Measurements from ENCODE around the gene YY1AP1.

YY1AP1 gene

GRCh38 chr1:155688324-155689080, at the start of gene YY1AP1:
TSS of gene YY1AP1 (minus strand) at chr1:155688774. CDS start at chr1:155680436, 8,338 bp downstream.
- Histone ChIP-seq H3K27me3 (ENCODE audit: control insufficient read depth, low read length) (no peaks in the 10 kb centered on the region), H4K20me1 (ENCODE audit: control insufficient read depth, insufficient read depth, low read depth, low read length) (peaks cover 5% of the 10 kb centered on the region; the same call in 1 of the 2 replicates), H3K27ac (ENCODE audit: low read depth, low read length) (peak within 1 kb of the TSS; percentile 84), H3K4me3 (ENCODE audit: low read length) (peak within 1 kb of the TSS; percentile 100), H3F3A (ENCODE audit: control insufficient read depth, insufficient read depth) (no peaks in the 10 kb centered on the region), H3K4me1 (ENCODE audit: control insufficient read depth, low read length) (peaks cover 27% of the 10 kb centered on the region), H3K4me2 (ENCODE audit: low read length) (peak within 1 kb of the TSS; percentile 84), H3K9me2 (replicated peaks; ENCODE audit: control insufficient read depth, low read length) (no peaks in the 10 kb centered on the region), H3K36me3 (ENCODE audit: control insufficient read depth, low read length) (peaks cover 74% of the 10 kb centered on the region), H3K9me3 (ENCODE audit: control insufficient read depth, insufficient read depth, low read length) (peaks cover 11% of the 10 kb centered on the region; the same call in 1 of the 2 replicates), H3K79me2 (ENCODE audit: control insufficient read depth, low read length) (peaks cover 98% of the 10 kb centered on the region)
- TF ChIP-seq EZH2phosphoT487 (IDR thresholded peaks at IDR 0.05; ENCODE audit: borderline replicate concordance, low read length) (no peak), CTCF (IDR thresholded peaks at IDR 0.05; ENCODE audit: low read depth, low read length, poor library complexity, severe bottlenecking) (no peak)

GRCh38 chr1:155729031-155729898, 40.7 kb upstream of the YY1AP1 start:
- peaks cover 66% of the 10 kb centered on the region for H3K36me3 ChIP-seq (ENCODE audit: control insufficient read depth, low read length)
- no peaks in the 10 kb centered on the region for H4K20me1 ChIP-seq (ENCODE audit: control insufficient read depth, insufficient read depth, low read depth, low read length)
- no peak overlapping the region for H3K27ac ChIP-seq (ENCODE audit: low read depth, low read length)

GRCh38 chr1:155725142-155725541, 36.6 kb upstream of the YY1AP1 start:
- H3K9me3 ChIP-seq (ENCODE audit: control insufficient read depth, insufficient read depth, low read length): no peaks in the 10 kb centered on the region
- no peak overlapping the region for H3K4me3 ChIP-seq (ENCODE audit: low read length)
- H3K27ac ChIP-seq (ENCODE audit: low read depth, low read length): no peak overlapping the region
- peaks cover 46% of the 10 kb centered on the region for H3K36me3 ChIP-seq (ENCODE audit: control insufficient read depth, low read length)
- no peak overlapping the region for H3K4me2 ChIP-seq (ENCODE audit: low read length)
- no peaks in the 10 kb centered on the region for H3K27me3 ChIP-seq (ENCODE audit: control insufficient read depth, low read length)
- no peaks in the 10 kb centered on the region for H3K9me2 ChIP-seq (replicated peaks; ENCODE audit: control insufficient read depth, low read length)
- H3F3A ChIP-seq (ENCODE audit: control insufficient read depth, insufficient read depth): no peaks in the 10 kb centered on the region
- no peaks in the 10 kb centered on the region for H4K20me1 ChIP-seq (ENCODE audit: control insufficient read depth, insufficient read depth, low read depth, low read length)
- TF ChIP-seq CTCF (IDR thresholded peaks at IDR 0.05; ENCODE audit: low read depth, low read length, poor library complexity, severe bottlenecking) (no peak), EZH2phosphoT487 (IDR thresholded peaks at IDR 0.05; ENCODE audit: borderline replicate concordance, low read length) (no peak)
- no peaks in the 10 kb centered on the region for H3K4me1 ChIP-seq (ENCODE audit: control insufficient read depth, low read length)
- no peaks in the 10 kb centered on the region for H3K79me2 ChIP-seq (ENCODE audit: control insufficient read depth, low read length)

More at GRCh38 chr1:155729031-155729898, 40.7 kb upstream of the YY1AP1 start:
- Histone ChIP-seq H3F3A (ENCODE audit: control insufficient read depth, insufficient read depth) (0 out of 2 replicates have a peak, but pooled peaks cover 3% of the 10 kb centered on the region), H3K9me2 (replicated peaks; ENCODE audit: control insufficient read depth, low read length) (no peaks in the 10 kb centered on the region), H3K4me2 (ENCODE audit: low read length) (no peak overlapping the region), H3K27me3 (ENCODE audit: control insufficient read depth, low read length) (no peaks in the 10 kb centered on the region), H3K9me3 (ENCODE audit: control insufficient read depth, insufficient read depth, low read length) (no peaks in the 10 kb centered on the region), H3K79me2 (ENCODE audit: control insufficient read depth, low read length) (no peaks in the 10 kb centered on the region), H3K4me3 (ENCODE audit: low read length) (no peak overlapping the region), H3K4me1 (ENCODE audit: control insufficient read depth, low read length) (no peaks in the 10 kb centered on the region)
- TF ChIP-seq EZH2phosphoT487 (IDR thresholded peaks at IDR 0.05; ENCODE audit: borderline replicate concordance, low read length) (no peak), CTCF (IDR thresholded peaks at IDR 0.05; ENCODE audit: low read depth, low read length, poor library complexity, severe bottlenecking) (peak; percentile 75)

Measured in DOHH2 (cell line).